Activated B cell treated with CpG ODN at 0.5 μM for 24 hours (primary cell): ENCODE results near the gene LRRC4C. TPM values are rescaled to one million over a fixed set of nuclear protein-coding genes. Genes with fewer than 3 reads are reported as not detected.

Experiments used
- ATAC-seq: fragments of 200-7000 bp; cut with Tn5 transposase; one replicate; pipeline ENCODE4 v1.10.0; 2021; ENCODE audit warnings: low read depth, mild to moderate bottlenecking, moderate library complexity
- CTCF ChIA-PET: fragments of 350-600 bp; sonication (Branson Sonifier 250); formaldehyde crosslinking; loops from one replicate; lab custom pipeline; 2021; ENCODE audit warnings: antibody characterized with exemption; lab: Charles Lee
- POLR2A ChIA-PET: fragments of 350-600 bp; sonication (Branson Sonifier 250); formaldehyde crosslinking; loops from one replicate; lab custom pipeline; 2021; ENCODE audit warnings: antibody characterized with exemption; lab: Charles Lee
- DNase-seq: peaks from one replicate; pipeline ENCODE4 v3.0.0; 2022
- H3K27ac Mint-ChIP-seq: one replicate; pipeline ENCODE4 v1.8.0; 2020; ENCODE audit warnings: mixed read lengths
- H3K27me3 Mint-ChIP-seq: one replicate; pipeline ENCODE4 v1.8.0; 2021; ENCODE audit warnings: mixed read lengths
- H3K36me3 Mint-ChIP-seq: one replicate; pipeline ENCODE4 v1.8.0; 2021; ENCODE audit warnings: low read depth, mixed read lengths
- H3K4me1 Mint-ChIP-seq: one replicate; pipeline ENCODE4 v1.8.0; 2021; ENCODE audit warnings: mixed read lengths
- H3K4me3 Mint-ChIP-seq: one replicate; pipeline ENCODE4 v1.8.0; 2020; ENCODE audit warnings: mild to moderate bottlenecking, mixed read lengths
- H3K9me3 Mint-ChIP-seq: one replicate; pipeline ENCODE4 v1.8.0; 2020; ENCODE audit warnings: mixed read lengths
- intact Hi-C: fragments of 100-400 bp; cut with micrococcal nuclease; formaldehyde crosslinking; loops from one replicate; pipeline ENCODE4 v1.15.1; 2024
- total RNA-seq: library from RNA; stranded (reverse); gene quantifications from 2 replicates; pipeline ENCODE4 v1.2.3, GENCODE V29; 2022
- TF ChIP-seq, protein P1 (sequence below): fragments of 200-600 bp; IDR thresholded peaks from one replicate; pipeline ENCODE4 v1.8.0; 2022; ENCODE audit warnings: antibody characterized with exemption, mild to moderate bottlenecking

The LRRC4C gene
- total RNA-seq, 1 donor from 2014 or later = not detected

- intact Hi-C loops = no loop called here
- Mint-ChIP-seq H3K27me3 (no peaks in the 10 kb centered on the region), H3K36me3 (no peaks in the 10 kb centered on the region), H3K4me3 (no peak overlapping the region), H3K4me1 (no peaks in the 10 kb centered on the region), H3K9me3 (no peaks in the 10 kb centered on the region), H3K27ac (no peak overlapping the region)
- no peak for DNase-seq
- ATAC-seq = no peak
- ChIA-PET CTCF (no interaction called here), POLR2A (no interaction called here)
- TF ChIP-seq, protein P1, sequence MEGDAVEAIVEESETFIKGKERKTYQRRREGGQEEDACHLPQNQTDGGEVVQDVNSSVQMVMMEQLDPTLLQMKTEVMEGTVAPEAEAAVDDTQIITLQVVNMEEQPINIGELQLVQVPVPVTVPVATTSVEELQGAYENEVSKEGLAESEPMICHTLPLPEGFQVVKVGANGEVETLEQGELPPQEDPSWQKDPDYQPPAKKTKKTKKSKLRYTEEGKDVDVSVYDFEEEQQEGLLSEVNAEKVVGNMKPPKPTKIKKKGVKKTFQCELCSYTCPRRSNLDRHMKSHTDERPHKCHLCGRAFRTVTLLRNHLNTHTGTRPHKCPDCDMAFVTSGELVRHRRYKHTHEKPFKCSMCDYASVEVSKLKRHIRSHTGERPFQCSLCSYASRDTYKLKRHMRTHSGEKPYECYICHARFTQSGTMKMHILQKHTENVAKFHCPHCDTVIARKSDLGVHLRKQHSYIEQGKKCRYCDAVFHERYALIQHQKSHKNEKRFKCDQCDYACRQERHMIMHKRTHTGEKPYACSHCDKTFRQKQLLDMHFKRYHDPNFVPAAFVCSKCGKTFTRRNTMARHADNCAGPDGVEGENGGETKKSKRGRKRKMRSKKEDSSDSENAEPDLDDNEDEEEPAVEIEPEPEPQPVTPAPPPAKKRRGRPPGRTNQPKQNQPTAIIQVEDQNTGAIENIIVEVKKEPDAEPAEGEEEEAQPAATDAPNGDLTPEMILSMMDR = no peak
Measured at GRCh38 chr11:41494716-41495115, 35.3 kb upstream of the LRRC4C start.

- no peak overlapping the region for H3K4me3 Mint-ChIP-seq
- H3K36me3 Mint-ChIP-seq = no peaks in the 10 kb centered on the region
- TF ChIP-seq, protein P1 = no peak
- peaks cover 2% of the 10 kb centered on the region for H3K9me3 Mint-ChIP-seq
- no peaks in the 10 kb centered on the region for H3K27me3 Mint-ChIP-seq
- no peaks in the 10 kb centered on the region for H3K4me1 Mint-ChIP-seq
- intact Hi-C loops = no loop called here
- ChIA-PET CTCF (no interaction called here), POLR2A (no interaction called here)
- ATAC-seq (no peak), DNase-seq (no peak)
- H3K27ac Mint-ChIP-seq = no peak overlapping the region
Measured at GRCh38 chr11:41486424-41486823, 27.0 kb upstream of the LRRC4C start.

DNA sequence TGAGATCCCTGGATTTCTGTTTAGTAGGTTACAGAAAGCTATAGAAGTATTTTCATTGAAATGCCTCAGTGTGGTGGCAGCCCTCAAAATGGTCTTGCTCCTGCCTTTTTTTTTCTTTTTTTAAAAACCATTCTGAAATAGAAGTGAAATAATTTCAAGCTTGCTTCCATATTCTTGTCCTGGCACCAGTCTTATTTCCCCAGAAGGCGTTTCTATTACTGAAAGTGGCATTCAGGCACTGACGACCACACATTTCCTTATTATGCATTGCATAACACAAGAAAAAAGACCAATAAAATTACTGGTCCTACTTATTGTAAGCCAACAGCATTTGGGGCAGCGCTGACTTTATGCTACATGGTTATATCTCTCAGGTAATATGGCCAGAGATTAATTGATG lies 24.5 kb upstream of the LRRC4C start:
- no peaks in the 10 kb centered on the region for H3K4me1 Mint-ChIP-seq
- H3K36me3 Mint-ChIP-seq = no peaks in the 10 kb centered on the region
- DNase-seq = no peak
- ChIA-PET CTCF (no interaction called here), POLR2A (no interaction called here)
- H3K4me3 Mint-ChIP-seq = no peak overlapping the region
- ATAC-seq = no peak
- TF ChIP-seq, protein P1 = no peak
- no peaks in the 10 kb centered on the region for H3K27me3 Mint-ChIP-seq
- H3K9me3 Mint-ChIP-seq = peaks cover 3% of the 10 kb centered on the region
- intact Hi-C loops = no loop called here
- no peak overlapping the region for H3K27ac Mint-ChIP-seq

- Mint-ChIP-seq H3K4me3 (no peak overlapping the region), H3K27ac (no peak overlapping the region), H3K9me3 (peaks cover 4% of the 10 kb centered on the region), H3K4me1 (no peaks in the 10 kb centered on the region), H3K36me3 (no peaks in the 10 kb centered on the region), H3K27me3 (no peaks in the 10 kb centered on the region)
- DNase-seq (no peak), ATAC-seq (no peak)
- CTCF ChIA-PET = no interaction called here
- POLR2A ChIA-PET = no interaction called here
- intact Hi-C loops = no loop called here
- TF ChIP-seq, protein P1 = no peak
Measured at GRCh38 chr11:41479179-41479578, 19.7 kb upstream of the LRRC4C start.

GRCh38 chr11:41461057-41461681 lies 1.7 kb upstream of the LRRC4C start:
- Mint-ChIP-seq H3K9me3 (no peaks in the 10 kb centered on the region), H3K4me3 (no peak overlapping the region), H3K4me1 (no peaks in the 10 kb centered on the region), H3K27ac (no peak overlapping the region), H3K36me3 (no peaks in the 10 kb centered on the region), H3K27me3 (peaks cover 5% of the 10 kb centered on the region)
- DNase-seq (no peak), ATAC-seq (no peak)
- CTCF ChIA-PET = interaction anchor here (0.7 to 3.1 kb wide), 3 partner anchors 12 to 1821 kb away, joined by 3 to 13 read pairs (median 7); no protein-coding TSS in a partner anchor
- intact Hi-C loops = loop anchor here (2.0 kb wide), 1 partner anchor 1064 kb away; no protein-coding TSS in a partner anchor
- POLR2A ChIA-PET = no interaction called here
- TF ChIP-seq, protein P1 = peak; percentile 91
